NCI-H1930 (cell line): Measurements from ENCODE around the gene RAI14.

ENCODE experiments used
- DNase-seq, 2 experiments: peaks; one replicate each; lab custom pipeline; 2025; lab: John Stamatoyannopoulos, UW

RAI14 gene

GRCh38 chr5:34656001-34656699 is at the start of gene RAI14:
Gene RAI14 (plus strand): TSS chr5:34656328. CDS start chr5:34686920, 30,592 bp downstream.
- DNase-seq, result peak; percentile 66 to 70

- DNase-seq, result no peak
These were observed 47.8 kb upstream of the RAI14 start for GRCh38 chr5:34608368-34608767.

GRCh38 chr5:34608859-34609648 is 47.1 kb upstream of the RAI14 start:
- no peak for DNase-seq

GRCh38 chr5:34609951-34610441 is 46.1 kb upstream of the RAI14 start:
- DNase-seq, result no peak

GRCh38 chr5:34610546-34610945 is 45.6 kb upstream of the RAI14 start:
- DNase-seq, result no peak

- no peak for DNase-seq
These were observed 44.4 kb upstream of the RAI14 start for GRCh38 chr5:34611464-34612415.

GRCh38 chr5:34616651-34617050 is 39.5 kb upstream of the RAI14 start:
- DNase-seq, result no peak

- DNase-seq, result no peak
These were observed 37.6 kb upstream of the RAI14 start for GRCh38 chr5:34618371-34619065.

- no peak for DNase-seq
These were observed 35.9 kb upstream of the RAI14 start for GRCh38 chr5:34620185-34620584.

GRCh38 chr5:34621277-34622097 is 34.6 kb upstream of the RAI14 start:
- no peak for DNase-seq

- no peak for DNase-seq
These were observed 34.1 kb upstream of the RAI14 start for GRCh38 chr5:34622098-34622400.

- DNase-seq, result no peak
These were observed 31.4 kb upstream of the RAI14 start for GRCh38 chr5:34624691-34625090.

GRCh38 chr5:34625246-34625645 is 30.9 kb upstream of the RAI14 start:
- no peak for DNase-seq

- no peak for DNase-seq
These were observed 30.1 kb upstream of the RAI14 start for GRCh38 chr5:34626036-34626435.

- no peak for DNase-seq
These were observed 29.4 kb upstream of the RAI14 start for GRCh38 chr5:34626751-34627150.

- no peak for DNase-seq
These were observed 28.3 kb upstream of the RAI14 start for GRCh38 chr5:34627794-34628193.

GRCh38 chr5:34628373-34628772 is 27.8 kb upstream of the RAI14 start:
- no peak for DNase-seq

GRCh38 chr5:34630596-34630995 is 25.5 kb upstream of the RAI14 start:
- no peak for DNase-seq

GRCh38 chr5:34632807-34633422 is 23.2 kb upstream of the RAI14 start:
- DNase-seq, result no peak

- no peak for DNase-seq
These were observed 16.1 kb upstream of the RAI14 start for GRCh38 chr5:34639852-34640626.
